ENCODE data around the gene SCIN.
"Not testable (repeated sequence)": the region's sequence is repeated elsewhere in the genome, so short reads cannot be mapped to it uniquely, and the experiment has no call there.

Gene SCIN

GRCh38 chr7:12570534-12571461 lies at the start of gene SCIN:
TSS of gene SCIN (plus strand) at chr7:12570720. CDS start at chr7:12570787, 67 bp downstream.
- peak; percentile 26 for FAIRE-seq

GRCh38 chr7:12524794-12525386 lies 45.6 kb upstream of the SCIN start:
- FAIRE-seq (peak; percentile 76), DNase-seq (ENCODE audit: insufficient read length, low spot score) (peak; percentile 1)

More at GRCh38 chr7:12570534-12571461, at the start of gene SCIN:
- no peak for DNase-seq (ENCODE audit: insufficient read length, low spot score)

GRCh38 chr7:12526693-12527092 lies 43.8 kb upstream of the SCIN start:
- FAIRE-seq; DNase-seq (ENCODE audit: insufficient read length, low spot score): not testable (repeated sequence)

GRCh38 chr7:12527670-12528069 lies 42.9 kb upstream of the SCIN start:
- not testable (repeated sequence) for DNase-seq (ENCODE audit: insufficient read length, low spot score); FAIRE-seq

- no peak for FAIRE-seq
These were observed 40.4 kb upstream of the SCIN start for GRCh38 chr7:12529971-12530710.

GRCh38 chr7:12531784-12532183 lies 38.7 kb upstream of the SCIN start:
- FAIRE-seq (no peak), DNase-seq (ENCODE audit: insufficient read length, low spot score) (no peak)

More at GRCh38 chr7:12529971-12530710, 40.4 kb upstream of the SCIN start:
- no peak for DNase-seq (ENCODE audit: insufficient read length, low spot score)

- FAIRE-seq (no peak), DNase-seq (ENCODE audit: insufficient read length, low spot score) (no peak)
These were observed 36.5 kb upstream of the SCIN start for GRCh38 chr7:12534046-12534445.

- FAIRE-seq = no peak
- DNase-seq (ENCODE audit: insufficient read length, low spot score) = no peak
These were observed 30.8 kb upstream of the SCIN start for GRCh38 chr7:12539681-12540080.

GRCh38 chr7:12540850-12541249 lies 29.7 kb upstream of the SCIN start:
- FAIRE-seq (no peak), DNase-seq (ENCODE audit: insufficient read length, low spot score) (no peak)

GRCh38 chr7:12543586-12543985 lies 26.9 kb upstream of the SCIN start:
- DNase-seq (ENCODE audit: insufficient read length, low spot score) = no peak
- no peak for FAIRE-seq

GRCh38 chr7:12549106-12549505 lies 21.4 kb upstream of the SCIN start:
- FAIRE-seq (no peak), DNase-seq (ENCODE audit: insufficient read length, low spot score) (no peak)

- FAIRE-seq (no peak), DNase-seq (ENCODE audit: insufficient read length, low spot score) (no peak)
These were observed 19.6 kb upstream of the SCIN start for GRCh38 chr7:12550956-12551355.

- no peak for FAIRE-seq
- no peak for DNase-seq (ENCODE audit: insufficient read length, low spot score)
These were observed 17.6 kb upstream of the SCIN start for GRCh38 chr7:12552876-12553275.

GRCh38 chr7:12553416-12553815 lies 17.1 kb upstream of the SCIN start:
- FAIRE-seq (no peak), DNase-seq (ENCODE audit: insufficient read length, low spot score) (no peak)

- DNase-seq (ENCODE audit: insufficient read length, low spot score) = no peak
These were observed 16.2 kb upstream of the SCIN start for GRCh38 chr7:12554351-12554750.

GRCh38 chr7:12554872-12555271 lies 15.6 kb upstream of the SCIN start:
- DNase-seq (ENCODE audit: insufficient read length, low spot score) (no peak), FAIRE-seq (no peak)

More at GRCh38 chr7:12554351-12554750, 16.2 kb upstream of the SCIN start:
- FAIRE-seq = no peak

GRCh38 chr7:12555695-12556094 lies 14.8 kb upstream of the SCIN start:
- DNase-seq (ENCODE audit: insufficient read length, low spot score); FAIRE-seq: not testable (repeated sequence)

- not testable (repeated sequence) for DNase-seq (ENCODE audit: insufficient read length, low spot score)
These were observed 14.3 kb upstream of the SCIN start for GRCh38 chr7:12556139-12556792.

GRCh38 chr7:12557282-12557681 lies 13.2 kb upstream of the SCIN start:
- no peak for FAIRE-seq
- no peak for DNase-seq (ENCODE audit: insufficient read length, low spot score)

More at GRCh38 chr7:12556139-12556792, 14.3 kb upstream of the SCIN start:
- FAIRE-seq = not testable (repeated sequence)

GRCh38 chr7:12564996-12565764 lies 5.3 kb upstream of the SCIN start:
- no peak for FAIRE-seq
- DNase-seq (ENCODE audit: insufficient read length, low spot score) = no peak
